PC-9 (cell line): ENCODE data around the gene MYO18B.

ENCODE experiments used
- EZH2 ChIP-seq: fragments of 200-600 bp; sonication (generic); IDR thresholded peaks from 2 replicates; pipeline ENCODE4 v1.8.0; 2017; ENCODE audit warnings: antibody characterized with exemption, low read depth
- TF ChIP-seq, protein P1 (sequence below): fragments of 200-600 bp; sonication (generic); conservative IDR thresholded peaks from 2 replicates; pipeline ENCODE4 v1.6.1; 2017; ENCODE audit warnings: mixed run types, antibody characterized with exemption, mild to moderate bottlenecking, moderate library complexity

DNA sequence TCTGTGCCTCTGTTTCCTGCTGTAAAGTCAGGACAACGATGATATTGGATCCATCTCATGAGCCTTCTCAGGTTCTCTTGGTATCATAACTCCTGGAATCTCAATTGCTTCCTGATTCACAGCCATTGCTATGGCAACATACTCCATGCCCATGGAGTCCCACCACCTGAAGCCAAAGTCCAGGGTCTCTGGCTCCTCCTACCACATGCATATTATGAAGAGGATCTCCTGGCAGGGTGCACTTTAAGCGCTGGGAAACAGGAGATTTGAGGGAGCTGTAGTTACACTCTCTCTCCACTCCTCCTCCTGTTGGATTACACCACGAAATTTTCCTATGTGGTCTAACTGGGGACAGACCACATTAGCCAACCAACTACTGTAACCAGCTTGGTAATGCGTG, 296.4 kb downstream of the MYO18B start:
- TF ChIP-seq, protein P1, sequence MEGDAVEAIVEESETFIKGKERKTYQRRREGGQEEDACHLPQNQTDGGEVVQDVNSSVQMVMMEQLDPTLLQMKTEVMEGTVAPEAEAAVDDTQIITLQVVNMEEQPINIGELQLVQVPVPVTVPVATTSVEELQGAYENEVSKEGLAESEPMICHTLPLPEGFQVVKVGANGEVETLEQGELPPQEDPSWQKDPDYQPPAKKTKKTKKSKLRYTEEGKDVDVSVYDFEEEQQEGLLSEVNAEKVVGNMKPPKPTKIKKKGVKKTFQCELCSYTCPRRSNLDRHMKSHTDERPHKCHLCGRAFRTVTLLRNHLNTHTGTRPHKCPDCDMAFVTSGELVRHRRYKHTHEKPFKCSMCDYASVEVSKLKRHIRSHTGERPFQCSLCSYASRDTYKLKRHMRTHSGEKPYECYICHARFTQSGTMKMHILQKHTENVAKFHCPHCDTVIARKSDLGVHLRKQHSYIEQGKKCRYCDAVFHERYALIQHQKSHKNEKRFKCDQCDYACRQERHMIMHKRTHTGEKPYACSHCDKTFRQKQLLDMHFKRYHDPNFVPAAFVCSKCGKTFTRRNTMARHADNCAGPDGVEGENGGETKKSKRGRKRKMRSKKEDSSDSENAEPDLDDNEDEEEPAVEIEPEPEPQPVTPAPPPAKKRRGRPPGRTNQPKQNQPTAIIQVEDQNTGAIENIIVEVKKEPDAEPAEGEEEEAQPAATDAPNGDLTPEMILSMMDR, result no peak
- TF ChIP-seq EZH2, result no peak
